K562 (cell line): ENCODE measurements around the gene SLC9C2. TPM values are rescaled to one million over a fixed set of nuclear protein-coding genes. Genes with fewer than 3 reads are reported as not detected.
A peak's percentile ranks its signal among the peaks of the same experiment; 100 is the strongest.

ENCODE experiments used
- BACH1 ChIP-seq: fragments of 200-800 bp; sonication (Bioruptor generic); IDR thresholded peaks from 2 replicates; pipeline ENCODE4 v1.6.1; 2016; ENCODE audit warnings: missing genetic modification characterization, missing compliant biosample characterization
- BRF1 ChIP-seq: IDR thresholded peaks from 3 replicates; pipeline ENCODE4 v1.6.1; 2011; ENCODE audit warnings: borderline replicate concordance, mild to moderate bottlenecking; ENCODE audit not compliant: insufficient read length; ENCODE audit errors: extremely low read depth
- C11orf30 ChIP-seq: fragments of 450-650 bp; IDR thresholded peaks from 2 replicates; pipeline ENCODE4 v1.6.1; 2016; ENCODE audit warnings: low read depth, mild to moderate bottlenecking
- CBFA2T3 ChIP-seq: fragments of 450-650 bp; IDR thresholded peaks from 2 replicates; pipeline ENCODE4 v1.6.1; 2017
- CEBPB ChIP-seq: fragments of 450-650 bp; IDR thresholded peaks from 2 replicates; pipeline ENCODE4 v1.6.1; 2016; ENCODE audit warnings: missing genetic modification characterization, missing compliant biosample characterization
- CEBPG ChIP-seq, 3 experiments: fragments of 200-800 bp in 1 of 3; sonication (Bioruptor generic) in 1 of 3; sonication (generic) in 1 of 3; formaldehyde crosslinking in 1 of 3; IDR thresholded peaks in 2 of 3; conservative IDR thresholded peaks in 1 of 3; 2 replicates each; pipeline versions ENCODE4 v1.6.1 to v1.8.0; 2016 to 2022; ENCODE audit warnings: missing compliant biosample characterization in 2 of 3, missing genetic modification characterization in 2 of 3, mild to moderate bottlenecking in 1 of 3, missing genetic modification reagents in 1 of 3
- CXXC5 ChIP-seq: fragments of 250-450 bp; sonication (Bioruptor Pico); IDR thresholded peaks from 2 replicates; pipeline ENCODE4 v1.8.0; 2022; ENCODE audit warnings: inconsistent platforms, mild to moderate bottlenecking, moderate library complexity
- MAFG ChIP-seq: fragments of 450-650 bp; conservative IDR thresholded peaks from 2 replicates; pipeline ENCODE4 v1.6.1; 2016; ENCODE audit warnings: missing genetic modification characterization, missing compliant biosample characterization
- NFE2 ChIP-seq: IDR thresholded peaks from 2 replicates; pipeline ENCODE4 v1.6.1; 2014; ENCODE audit warnings: antibody characterized with exemption, low read depth
- NFE2L1 ChIP-seq: fragments of 450-650 bp; IDR thresholded peaks from 2 replicates; pipeline ENCODE4 v1.6.1; 2016; ENCODE audit warnings: missing genetic modification characterization, low read depth, mild to moderate bottlenecking, missing compliant biosample characterization, moderate library complexity, borderline replicate concordance
- ZNF282 ChIP-seq: sonication (generic); formaldehyde crosslinking; IDR thresholded peaks from 2 replicates; pipeline ENCODE4 v1.8.1; 2023; ENCODE audit warnings: missing genetic modification reagents
- ZNF316 ChIP-seq: fragments of 450-650 bp; IDR thresholded peaks from 2 replicates; pipeline ENCODE4 v1.6.1; 2016
- ZNF347 ChIP-seq: fragments of 450-650 bp; formaldehyde crosslinking; IDR thresholded peaks from 2 replicates; pipeline ENCODE4 v1.4.0; 2020; ENCODE audit warnings: low read depth, mild to moderate bottlenecking, moderate library complexity
- ZNF668 ChIP-seq: fragments of 250-450 bp; sonication (Bioruptor Pico); IDR thresholded peaks from 2 replicates; pipeline ENCODE4 v1.8.0; 2022; ENCODE audit warnings: mild to moderate bottlenecking, inconsistent platforms
- polyA plus RNA-seq, 8 experiments: library from polyadenylated mRNA; depleted of rRNA in 4 of 8; stranded (reverse) in 5 of 8; unstranded in 3 of 8; fragments of >200 nt; fragmentation: Nextera tagmentation in 2 of 8; fragmentation: Illumina TruSeq in 1 of 8; extraction: Ambion mirVana in 2 of 8; extraction: Trizol in 1 of 8; gene quantifications; 2 replicates each; pipeline versions ENCODE4 v1.2.1 to v1.2.3, GENCODE V29; 2011 to 2014; ENCODE audit warnings: inconsistent platforms in 1 of 8, missing spikeins in 1 of 8
- total RNA-seq, 7 experiments: library from RNA; depleted of rRNA in 6 of 7; stranded (reverse); fragments of >200 nt in 6 of 7; fragmentation: Illumina TruSeq in 2 of 7; extraction: Trizol in 2 of 7; gene quantifications; 2 replicates each; pipeline versions ENCODE4 v1.2.1 to v1.2.3, GENCODE V29; 2011 to 2021; ENCODE audit warnings: low replicate concordance in 1 of 7
- TF ChIP-seq, protein P1 (sequence below): fragments of 450-650 bp; formaldehyde crosslinking; IDR thresholded peaks from 2 replicates; pipeline ENCODE4 v1.4.0; 2020; ENCODE audit warnings: mild to moderate bottlenecking, moderate library complexity
- TF ChIP-seq, protein P2 (sequence below): fragments of 450-650 bp; IDR thresholded peaks from one replicate; pipeline ENCODE4 v1.6.1; 2018; ENCODE audit warnings: mild to moderate bottlenecking, moderate library complexity; ENCODE audit not compliant: partially characterized antibody
- TF ChIP-seq, protein P3 (sequence below): sonication (generic); formaldehyde crosslinking; IDR thresholded peaks from 2 replicates; pipeline ENCODE4 v1.5.0; 2020; ENCODE audit warnings: missing genetic modification reagents

SLC9C2 gene
- total and polyA plus RNA-seq, 9 of the 15 experiments (the other 6 are each of a cell fraction or from before 2014, with no cell fraction given), result 0.11 to 0.22 (median 0.15) TPM; not detected in 5

DNA sequence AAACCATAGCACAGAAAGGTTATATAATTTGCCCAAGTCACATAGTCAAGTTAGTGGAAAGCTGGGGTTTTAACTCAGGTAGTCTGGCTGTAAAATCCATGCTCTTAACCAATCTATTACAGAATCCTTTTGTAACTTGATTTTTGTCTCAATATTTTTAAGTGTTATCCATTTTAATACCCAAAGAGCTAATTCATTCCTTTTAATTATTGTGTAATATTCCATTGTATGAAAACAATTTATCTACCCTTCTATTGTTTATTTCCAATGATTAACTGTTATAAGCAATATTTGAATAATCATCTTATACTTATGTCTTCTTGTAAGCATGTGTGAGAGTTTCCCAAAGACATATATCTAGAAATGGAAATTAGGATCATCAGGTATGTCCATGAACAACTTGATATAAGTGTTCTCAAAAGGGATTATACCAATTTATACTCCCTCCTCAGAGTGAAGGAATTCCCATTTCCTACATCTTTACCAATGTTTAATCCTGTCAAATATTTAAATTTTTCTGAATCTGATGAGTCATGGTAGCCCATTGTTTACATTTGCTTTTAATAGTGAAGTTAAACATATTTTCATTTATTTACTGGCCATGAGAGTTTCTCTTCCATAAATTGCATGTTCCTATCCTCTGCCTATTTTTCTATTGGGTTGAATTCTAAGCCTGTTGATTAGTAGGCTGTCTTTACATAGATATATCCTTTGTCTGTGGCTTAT is 46.2 kb upstream of the SLC9C2 start (continued):
- TF ChIP-seq CEBPB (tag) (peak; percentile 68), CEBPG (CRISPR knock-in tag; IDR thresholded peaks at IDR 0.05) (no peak), CEBPG (tag; conservative IDR thresholded peaks at IDR 0.05 in 1 of 2, IDR thresholded peaks at IDR 0.05 in 1 of 2) (peak in 1 of 2 experiments; percentile 75; a peak in 3 of 4 replicates), C11orf30 (peak; percentile 21; the same call in 1 of the 2 replicates), BRF1 (no peak), ZNF282 (CRISPR knock-in tag) (no peak), ZNF316 (peak; percentile 65), NFE2L1 (peak; percentile 69), ZNF347 (CRISPR knock-in tag) (no peak), CBFA2T3 (no peak), CXXC5 (CRISPR knock-in tag) (no peak), MAFG (peak; percentile 82), NFE2 (peak; percentile 29; the same call in 1 of the 2 replicates), BACH1 (peak; percentile 46; the same call in 1 of the 2 replicates), ZNF668 (CRISPR knock-in tag) (no peak)
- TF ChIP-seq, protein P1, sequence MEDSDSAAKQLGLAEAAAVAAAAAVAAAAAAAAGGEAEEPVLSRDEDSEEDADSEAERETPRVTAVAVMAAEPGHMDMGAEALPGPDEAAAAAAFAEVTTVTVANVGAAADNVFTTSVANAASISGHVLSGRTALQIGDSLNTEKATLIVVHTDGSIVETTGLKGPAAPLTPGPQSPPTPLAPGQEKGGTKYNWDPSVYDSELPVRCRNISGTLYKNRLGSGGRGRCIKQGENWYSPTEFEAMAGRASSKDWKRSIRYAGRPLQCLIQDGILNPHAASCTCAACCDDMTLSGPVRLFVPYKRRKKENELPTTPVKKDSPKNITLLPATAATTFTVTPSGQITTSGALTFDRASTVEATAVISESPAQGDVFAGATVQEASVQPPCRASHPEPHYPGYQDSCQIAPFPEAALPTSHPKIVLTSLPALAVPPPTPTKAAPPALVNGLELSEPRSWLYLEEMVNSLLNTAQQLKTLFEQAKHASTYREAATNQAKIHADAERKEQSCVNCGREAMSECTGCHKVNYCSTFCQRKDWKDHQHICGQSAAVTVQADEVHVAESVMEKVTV (CRISPR knock-in tag), result no peak
- TF ChIP-seq, protein P2, sequence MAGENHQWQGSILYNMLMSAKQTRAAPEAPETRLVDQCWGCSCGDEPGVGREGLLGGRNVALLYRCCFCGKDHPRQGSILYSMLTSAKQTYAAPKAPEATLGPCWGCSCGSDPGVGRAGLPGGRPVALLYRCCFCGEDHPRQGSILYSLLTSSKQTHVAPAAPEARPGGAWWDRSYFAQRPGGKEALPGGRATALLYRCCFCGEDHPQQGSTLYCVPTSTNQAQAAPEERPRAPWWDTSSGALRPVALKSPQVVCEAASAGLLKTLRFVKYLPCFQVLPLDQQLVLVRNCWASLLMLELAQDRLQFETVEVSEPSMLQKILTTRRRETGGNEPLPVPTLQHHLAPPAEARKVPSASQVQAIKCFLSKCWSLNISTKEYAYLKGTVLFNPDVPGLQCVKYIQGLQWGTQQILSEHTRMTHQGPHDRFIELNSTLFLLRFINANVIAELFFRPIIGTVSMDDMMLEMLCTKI, result no peak
- TF ChIP-seq, protein P3, sequence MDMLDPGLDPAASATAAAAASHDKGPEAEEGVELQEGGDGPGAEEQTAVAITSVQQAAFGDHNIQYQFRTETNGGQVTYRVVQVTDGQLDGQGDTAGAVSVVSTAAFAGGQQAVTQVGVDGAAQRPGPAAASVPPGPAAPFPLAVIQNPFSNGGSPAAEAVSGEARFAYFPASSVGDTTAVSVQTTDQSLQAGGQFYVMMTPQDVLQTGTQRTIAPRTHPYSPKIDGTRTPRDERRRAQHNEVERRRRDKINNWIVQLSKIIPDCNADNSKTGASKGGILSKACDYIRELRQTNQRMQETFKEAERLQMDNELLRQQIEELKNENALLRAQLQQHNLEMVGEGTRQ, result no peak
